Measurements from ENCODE around the gene RIN1. TPM values are rescaled to one million over a fixed set of nuclear protein-coding genes. Genes with fewer than 3 reads are reported as not detected.

RIN1 gene
- polyA plus RNA-seq, 1 of the 3 experiments (the other 2 are of a cell fraction), result 16.9 TPM

GRCh38 chr11:66282468-66283455, 53.5 kb downstream of the RIN1 start (continued):
- TF ChIP-seq PBX3 (IDR thresholded peaks at IDR 0.05), result no peak
- TF ChIP-seq MAX (IDR thresholded peaks at IDR 0.05; ENCODE audit: low read depth), result 0 out of 2 replicates have a peak, but pooled peaks have one; percentile 31
- no peak for TF ChIP-seq TCF12 (IDR thresholded peaks at IDR 0.05)
- TF ChIP-seq GATA2 (CRISPR knock-in tag; IDR thresholded peaks at IDR 0.05), result no peak
- TF ChIP-seq RAD21 (IDR thresholded peaks at IDR 0.05; ENCODE audit: low read length), result peak; percentile 66
- TF ChIP-seq SMC3 (IDR thresholded peaks at IDR 0.05; ENCODE audit: low read depth, low read length), result peak; percentile 76
- TF ChIP-seq FOXJ3 (CRISPR knock-in tag; IDR thresholded peaks at IDR 0.05), result no peak
- TF ChIP-seq CHD2 (IDR thresholded peaks at IDR 0.05; ENCODE audit: low read length, partially characterized antibody), result peak; percentile 58
- TF ChIP-seq FOXM1 (IDR thresholded peaks at IDR 0.05; ENCODE audit: low read depth), result 0 out of 2 replicates have a peak, but pooled peaks have one; percentile 17
- no peak for TF ChIP-seq JUND (IDR thresholded peaks at IDR 0.05)

Small RNA genes lying within 50 kb of the gene (small RNA-seq; reads per million reads assigned to genes)
- 0 reads per million in 7 experiments for gene RF00017

Other genes with a start within 250 kb of the RIN1 start
- 36.4 and 39.0 TPM in 2 replicates for gene KLC2, start 78.7 kb downstream of the RIN1 start, polyA plus RNA-seq (2012; rRNA removed)
- gene RAB1B, start 67.8 kb downstream of the RIN1 start, polyA plus RNA-seq (2012; rRNA removed), result 204 and 208 TPM in 2 replicates
- gene CNIH2, start 58.3 kb downstream of the RIN1 start, polyA plus RNA-seq (2012; rRNA removed), result 7.4 and 11.8 TPM in 2 replicates
- 115 and 123 TPM in 2 replicates for gene YIF1A, start 47.3 kb downstream of the RIN1 start, polyA plus RNA-seq (2012; rRNA removed)
- 0.29 and 0.35 TPM in 2 replicates for gene TMEM151A, start 44.5 kb downstream of the RIN1 start, polyA plus RNA-seq (2012; rRNA removed)
- gene CD248, start 19.4 kb downstream of the RIN1 start, polyA plus RNA-seq (2012; rRNA removed), result 2.6 and 7.7 TPM in 2 replicates
- 70.0 and 76.5 TPM in 2 replicates for gene BRMS1, start 8.7 kb upstream of the RIN1 start, polyA plus RNA-seq (2012; rRNA removed)
- gene B4GAT1, start 11.2 kb upstream of the RIN1 start, polyA plus RNA-seq (2012; rRNA removed), result 26.4 TPM in 2 replicates
- gene SLC29A2, start 35.3 kb upstream of the RIN1 start, polyA plus RNA-seq (2012; rRNA removed), result 3.2 and 3.7 TPM in 2 replicates
- 0.03 and 0.08 TPM in 2 replicates for gene NPAS4, start 84.6 kb upstream of the RIN1 start, polyA plus RNA-seq (2012; rRNA removed)
- 33.9 and 45.6 TPM in 2 replicates for gene MRPL11, start 102.4 kb upstream of the RIN1 start, polyA plus RNA-seq (2012; rRNA removed)
- 6.5 and 7.0 TPM in 2 replicates for gene PELI3, start 130.5 kb upstream of the RIN1 start, polyA plus RNA-seq (2012; rRNA removed)
- 62.1 and 70.6 TPM in 2 replicates for gene DPP3, start 144.0 kb upstream of the RIN1 start, polyA plus RNA-seq (2012; rRNA removed)
- 24.8 and 34.3 TPM in 2 replicates for gene BBS1, start 174.2 kb upstream of the RIN1 start, polyA plus RNA-seq (2012; rRNA removed)
- 12.6 and 13.1 TPM in 2 replicates for gene ZDHHC24, start 209.6 kb upstream of the RIN1 start, polyA plus RNA-seq (2012; rRNA removed)
- gene ACTN3, start 210.5 kb upstream of the RIN1 start, polyA plus RNA-seq (2012; rRNA removed), result 0.02 and 0.03 TPM in 2 replicates
- 57.2 and 60.1 TPM in 2 replicates for gene CTSF, start 232.2 kb upstream of the RIN1 start, polyA plus RNA-seq (2012; rRNA removed)

All from SK-N-SH (cell line).